SK-N-SH treated with all-trans-retinoic acid at 6 μM for 48 hours (cell line): ENCODE data around the gene SFT2D1.

ENCODE experiments used
- ATAC-seq: fragments of 200-7000 bp; cut with Tn5 transposase; 3 replicates; pipeline ENCODE4 v1.9.1; 2020; ENCODE audit warnings: mild to moderate bottlenecking, moderate library complexity
- ARNTL ChIP-seq: fragments of 450-650 bp; formaldehyde crosslinking; IDR thresholded peaks from 2 replicates; pipeline ENCODE4 v1.5.0; 2020; ENCODE audit warnings: low read depth, mild to moderate bottlenecking, moderate library complexity, borderline replicate concordance
- BACH2 ChIP-seq: fragments of 250-450 bp; sonication (Bioruptor Pico); IDR thresholded peaks from 2 replicates; pipeline ENCODE4 v1.9.0; 2021; ENCODE audit warnings: mild to moderate bottlenecking, borderline replicate concordance
- CREB5 ChIP-seq: fragments of 250-450 bp; sonication (Bioruptor Pico); IDR thresholded peaks from 2 replicates; pipeline ENCODE4 v1.5.1; 2020; ENCODE audit warnings: low read depth, mild to moderate bottlenecking, moderate library complexity
- CSDC2 ChIP-seq: fragments of 250-450 bp; sonication (Bioruptor Pico); IDR thresholded peaks from 2 replicates; pipeline ENCODE4 v1.5.0; 2020; ENCODE audit warnings: mild to moderate bottlenecking, moderate library complexity
- CSRNP3 ChIP-seq: fragments of 250-450 bp; sonication (Bioruptor Pico); IDR thresholded peaks from 2 replicates; pipeline ENCODE4 v1.5.1; 2021; ENCODE audit warnings: mild to moderate bottlenecking, moderate library complexity
- ESRRG ChIP-seq: fragments of 250-450 bp; sonication (Bioruptor Pico); IDR thresholded peaks from 2 replicates; pipeline ENCODE4 v1.6.1; 2021; ENCODE audit warnings: mild to moderate bottlenecking
- GLIS3 ChIP-seq: fragments of 250-450 bp; sonication (Bioruptor Pico); IDR thresholded peaks from 2 replicates; pipeline ENCODE4 v1.5.0; 2020; ENCODE audit warnings: mild to moderate bottlenecking, moderate library complexity
- ISL1 ChIP-seq: fragments of 250-450 bp; sonication (Bioruptor Pico); IDR thresholded peaks from 2 replicates; pipeline ENCODE4 v2.1.2; 2022; ENCODE audit warnings: mild to moderate bottlenecking, moderate library complexity
- OSR1 ChIP-seq: fragments of 250-450 bp; sonication (Bioruptor Pico); IDR thresholded peaks from 2 replicates; pipeline ENCODE4 v1.8.0; 2022; ENCODE audit warnings: moderate library complexity, mild to moderate bottlenecking, inconsistent platforms
- PATZ1 ChIP-seq: fragments of 250-450 bp; sonication (Bioruptor Pico); IDR thresholded peaks from 2 replicates; pipeline ENCODE4 v1.8.0; 2020; ENCODE audit warnings: mild to moderate bottlenecking, moderate library complexity, borderline replicate concordance
- POU6F1 ChIP-seq: fragments of 250-450 bp; sonication (Bioruptor Pico); IDR thresholded peaks from 2 replicates; pipeline ENCODE4 v1.8.0; 2021; ENCODE audit warnings: low read depth, mild to moderate bottlenecking, moderate library complexity, borderline replicate concordance
- PPARA ChIP-seq: fragments of 250-450 bp; sonication (Bioruptor Pico); IDR thresholded peaks from 2 replicates; pipeline ENCODE4 v1.5.0; 2020; ENCODE audit warnings: mild to moderate bottlenecking, borderline replicate concordance
- RARB ChIP-seq: fragments of 250-450 bp; sonication (Bioruptor Pico); IDR thresholded peaks from 2 replicates; pipeline ENCODE4 v1.8.0; 2021; ENCODE audit warnings: mild to moderate bottlenecking, moderate library complexity
- TCF4 ChIP-seq: fragments of 250-450 bp; sonication (Bioruptor Pico); IDR thresholded peaks from 2 replicates; pipeline ENCODE4 v1.8.0; 2021; ENCODE audit warnings: mild to moderate bottlenecking, moderate library complexity, borderline replicate concordance
- TOX ChIP-seq: fragments of 250-450 bp; sonication (Bioruptor Pico); IDR thresholded peaks from 2 replicates; pipeline ENCODE4 v1.8.0; 2021; ENCODE audit warnings: mild to moderate bottlenecking, moderate library complexity, borderline replicate concordance
- TSHZ2 ChIP-seq: fragments of 250-450 bp; sonication (Bioruptor Pico); IDR thresholded peaks from 2 replicates; pipeline ENCODE4 v1.5.0; 2020; ENCODE audit warnings: mild to moderate bottlenecking, moderate library complexity
- ZC3H10 ChIP-seq: fragments of 250-450 bp; sonication (Bioruptor Pico); IDR thresholded peaks from 2 replicates; pipeline ENCODE4 v1.5.1; 2021; ENCODE audit warnings: mild to moderate bottlenecking, moderate library complexity
- ZFP3 ChIP-seq: fragments of 250-450 bp; sonication (Bioruptor Pico); IDR thresholded peaks from 2 replicates; pipeline ENCODE4 v1.5.0; 2020; ENCODE audit warnings: mild to moderate bottlenecking, moderate library complexity
- ZFP30 ChIP-seq: fragments of 450-650 bp; formaldehyde crosslinking; IDR thresholded peaks from 2 replicates; pipeline ENCODE4 v1.5.0; 2022; ENCODE audit warnings: mild to moderate bottlenecking, moderate library complexity
- ZNF565 ChIP-seq: fragments of 450-650 bp; formaldehyde crosslinking; conservative IDR thresholded peaks from 2 replicates; pipeline ENCODE4 v1.5.0; 2020; ENCODE audit warnings: low read depth, mild to moderate bottlenecking, moderate library complexity
- ZNF70 ChIP-seq: fragments of 450-650 bp; formaldehyde crosslinking; IDR thresholded peaks from 2 replicates; pipeline ENCODE4 v1.5.0; 2020; ENCODE audit warnings: mild to moderate bottlenecking, moderate library complexity
- ZNF8 ChIP-seq: fragments of 450-650 bp; formaldehyde crosslinking; IDR thresholded peaks from 2 replicates; pipeline ENCODE4 v1.5.0; 2020; ENCODE audit warnings: mild to moderate bottlenecking, moderate library complexity

SFT2D1 gene

GRCh38 chr6:166289207-166290060, 52.9 kb downstream of the SFT2D1 start:
- TF ChIP-seq CSDC2 (CRISPR knock-in tag): no peak
- TF ChIP-seq OSR1 (CRISPR knock-in tag): no peak
- TF ChIP-seq ARNTL: no peak
- ATAC-seq: no peak

- ATAC-seq: no peak
- TF ChIP-seq CREB5 (CRISPR knock-in tag) (no peak), OSR1 (CRISPR knock-in tag) (no peak), TOX (CRISPR knock-in tag) (no peak), ZNF565 (CRISPR knock-in tag) (no peak), ZNF70 (CRISPR knock-in tag) (no peak), ZC3H10 (CRISPR knock-in tag) (no peak), ARNTL (no peak), TSHZ2 (no peak), TCF4 (no peak), PPARA (CRISPR knock-in tag) (no peak), RARB (CRISPR knock-in tag) (no peak), ESRRG (CRISPR knock-in tag) (no peak), CSDC2 (CRISPR knock-in tag) (no peak), ZNF8 (CRISPR knock-in tag) (no peak), PATZ1 (CRISPR knock-in tag) (no peak), BACH2 (no peak), GLIS3 (CRISPR knock-in tag) (no peak), ZFP30 (no peak)
- TF ChIP-seq, all 23 proteins: peak for 0
These were observed 55.5 kb downstream of the SFT2D1 start for GRCh38 chr6:166286839-166287271.

- TF ChIP-seq CSDC2 (CRISPR knock-in tag): no peak
- no peak for TF ChIP-seq BACH2
- no peak for TF ChIP-seq ZFP3 (CRISPR knock-in tag)
- TF ChIP-seq OSR1 (CRISPR knock-in tag): no peak
- no peak for TF ChIP-seq TCF4
- TF ChIP-seq ESRRG (CRISPR knock-in tag): no peak
- ATAC-seq: no peak
These were observed 57.1 kb downstream of the SFT2D1 start for GRCh38 chr6:166285233-166285632.

- no peak for ATAC-seq
- no peak for TF ChIP-seq CREB5 (CRISPR knock-in tag)
- no peak for TF ChIP-seq CSRNP3 (CRISPR knock-in tag)
- no peak for TF ChIP-seq POU6F1 (CRISPR knock-in tag)
- TF ChIP-seq ZC3H10 (CRISPR knock-in tag): no peak
- TF ChIP-seq ZNF70 (CRISPR knock-in tag): no peak
- no peak for TF ChIP-seq ZNF565 (CRISPR knock-in tag)
- TF ChIP-seq ISL1 (CRISPR knock-in tag): no peak
- TF ChIP-seq ARNTL: no peak
- TF ChIP-seq PPARA (CRISPR knock-in tag): no peak
- no peak for TF ChIP-seq RARB (CRISPR knock-in tag)
- no peak for TF ChIP-seq CSDC2 (CRISPR knock-in tag)
- TF ChIP-seq GLIS3 (CRISPR knock-in tag): no peak
- no peak for TF ChIP-seq ZFP3 (CRISPR knock-in tag)
- TF ChIP-seq ESRRG (CRISPR knock-in tag): no peak
- no peak for TF ChIP-seq OSR1 (CRISPR knock-in tag)
- no peak for TF ChIP-seq BACH2
- no peak for TF ChIP-seq PATZ1 (CRISPR knock-in tag)
These were observed 57.7 kb downstream of the SFT2D1 start for GRCh38 chr6:166284640-166285039.
